HUES64 (cell line): ENCODE measurements around the gene CHTF18.

Experiments used
- H3K27ac ChIP-seq: 2 replicates; pipeline ENCODE4 v1.7.0; 2013; ENCODE audit warnings: low read depth, low read length, inconsistent platforms
- H3K27me3 ChIP-seq: 2 replicates; pipeline ENCODE4 v1.6.1; 2013; ENCODE audit warnings: mild to moderate bottlenecking, low read length; ENCODE audit not compliant: insufficient read depth
- H3K36me3 ChIP-seq: 2 replicates; pipeline ENCODE4 v1.6.1; 2013; ENCODE audit warnings: mild to moderate bottlenecking, low read length; ENCODE audit not compliant: insufficient read depth
- H3K4me1 ChIP-seq: 2 replicates; pipeline ENCODE4 v1.6.1; 2013; ENCODE audit warnings: mild to moderate bottlenecking, low read length, moderate library complexity; ENCODE audit not compliant: insufficient read depth
- H3K4me3 ChIP-seq: 2 replicates; pipeline ENCODE4 v1.5.1; 2013; ENCODE audit warnings: mild to moderate bottlenecking, low read length, moderate library complexity
- H3K9ac ChIP-seq: 2 replicates; pipeline ENCODE4 v1.6.1; 2013; ENCODE audit warnings: mild to moderate bottlenecking, low read depth, low read length
- H3K9me3 ChIP-seq: 2 replicates; pipeline ENCODE4 v1.6.1; 2013; ENCODE audit warnings: low read depth, low read length; ENCODE audit not compliant: insufficient read depth
- WGBS: fragments of 150-250, 120-280 bp; methylation state at CpG from one replicate; pipeline ENCODE4 v1.1.7; 2013; ENCODE audit warnings: missing lambda C conversion rate; 5-methylcytosine and 5-hydroxymethylcytosine counted together

The CHTF18 gene

DNA sequence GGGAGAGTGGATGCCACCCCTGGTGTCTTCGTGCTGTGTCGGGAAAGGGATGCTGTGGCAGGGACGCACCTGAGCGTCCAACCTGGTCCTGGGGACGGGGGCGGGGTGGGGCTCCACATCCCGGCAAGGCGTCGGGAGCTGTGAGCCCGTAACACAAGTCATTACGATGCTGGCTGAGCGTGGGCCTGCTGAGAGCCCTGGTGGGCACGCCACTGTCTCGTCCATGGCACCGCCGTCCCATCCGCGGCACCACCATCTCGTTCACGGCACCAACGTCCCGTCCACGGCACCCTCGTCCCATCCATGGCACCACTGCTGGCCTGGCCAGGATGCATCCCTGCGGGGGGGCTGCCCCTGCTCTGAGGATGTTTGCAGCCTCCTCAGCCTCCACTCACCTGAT, 36.2 kb downstream of the CHTF18 start:
- WGBS: 96% methylated on average over 25 of the region's 25 CpGs
- peaks cover 6% of the 10 kb centered on the region; the same call in 1 of the 2 replicates for H3K27me3 ChIP-seq
- no peak overlapping the region for H3K4me3 ChIP-seq
- no peaks in the 10 kb centered on the region for H3K9me3 ChIP-seq
- no peak overlapping the region for H3K9ac ChIP-seq
- no peaks in the 10 kb centered on the region for H3K36me3 ChIP-seq
- H3K4me1 ChIP-seq: no peaks in the 10 kb centered on the region
- H3K27ac ChIP-seq: no peak overlapping the region

DNA sequence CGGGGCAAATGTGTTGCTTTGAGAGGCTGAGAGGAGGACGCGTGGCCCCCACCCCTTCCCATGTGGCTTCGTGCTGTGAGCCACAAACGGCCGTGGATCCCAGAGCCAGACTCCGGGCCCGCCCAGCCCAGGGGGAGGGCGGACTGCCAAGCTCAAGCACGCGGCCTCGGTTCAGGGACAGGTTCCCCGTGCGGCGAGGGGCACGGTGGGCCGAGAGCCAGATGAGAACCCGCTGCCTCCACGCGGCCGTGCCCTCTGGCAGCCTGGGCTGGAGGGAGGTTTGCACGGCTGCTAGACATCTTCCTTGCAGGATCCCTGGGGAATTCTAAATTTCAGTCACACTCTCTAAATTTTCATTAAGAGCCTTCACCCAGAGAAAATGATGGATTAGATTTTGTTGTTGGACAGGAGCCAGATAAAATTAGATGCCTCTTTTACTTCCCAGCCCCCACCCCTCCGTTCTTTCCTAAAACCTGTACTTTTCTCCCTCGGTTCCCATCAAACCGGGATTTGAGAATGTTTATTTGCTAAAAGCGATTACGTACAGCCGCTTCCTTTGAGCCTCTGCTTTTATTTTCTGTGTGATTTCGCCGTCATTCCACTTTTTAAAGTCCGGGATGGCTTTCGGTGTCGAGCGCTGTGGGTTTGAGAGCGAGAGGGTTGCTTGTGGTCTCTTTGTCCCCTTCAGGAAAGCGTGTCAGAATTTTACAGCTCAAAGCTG, 37.1 kb downstream of the CHTF18 start:
- no peaks in the 10 kb centered on the region for H3K36me3 ChIP-seq
- no peaks in the 10 kb centered on the region for H3K4me1 ChIP-seq
- H3K9ac ChIP-seq: no peak overlapping the region
- H3K9me3 ChIP-seq: no peaks in the 10 kb centered on the region
- no peak overlapping the region for H3K4me3 ChIP-seq
- WGBS: 90% methylated on average over 36 of the region's 36 CpGs
- 0 out of 2 replicates have a peak, but pooled peaks cover 3% of the 10 kb centered on the region for H3K27me3 ChIP-seq
- H3K27ac ChIP-seq: no peak overlapping the region

GRCh38 chr16:827513-827912, 39.1 kb downstream of the CHTF18 start:
- H3K9ac ChIP-seq: no peak overlapping the region; the same call in 1 of the 2 replicates
- H3K9me3 ChIP-seq: no peaks in the 10 kb centered on the region
- 95% methylated on average over 24 of the region's 24 CpGs for WGBS
- H3K4me3 ChIP-seq: no peak overlapping the region
- no peaks in the 10 kb centered on the region for H3K27me3 ChIP-seq
- H3K36me3 ChIP-seq: no peaks in the 10 kb centered on the region
- no peaks in the 10 kb centered on the region for H3K4me1 ChIP-seq
- no peak overlapping the region for H3K27ac ChIP-seq

DNA sequence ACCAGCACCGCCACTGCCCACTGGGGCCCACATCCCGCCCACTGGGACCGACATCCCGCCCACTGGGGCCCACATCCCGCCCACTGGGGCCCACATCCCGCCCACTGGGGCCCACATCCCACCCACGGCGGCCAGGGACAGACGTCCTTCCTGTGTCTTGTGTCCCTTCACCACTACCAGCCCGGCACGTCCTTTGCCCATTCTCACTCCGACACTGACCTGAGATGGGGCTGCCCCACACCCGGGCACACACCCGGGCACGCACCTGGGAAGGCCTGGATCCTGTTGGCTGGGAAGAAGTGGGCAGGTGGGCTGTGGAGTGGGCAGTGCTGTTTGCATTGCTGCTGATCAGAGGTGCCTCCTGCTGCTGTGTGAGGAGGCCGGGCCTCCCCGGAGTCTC, 40.5 kb downstream of the CHTF18 start:
- no peak overlapping the region for H3K9ac ChIP-seq
- H3K4me1 ChIP-seq: no peaks in the 10 kb centered on the region
- H3K9me3 ChIP-seq: no peaks in the 10 kb centered on the region
- no peaks in the 10 kb centered on the region for H3K27me3 ChIP-seq
- no peak overlapping the region for H3K27ac ChIP-seq
- H3K4me3 ChIP-seq: no peak overlapping the region
- WGBS: 94% methylated on average over 17 of the region's 17 CpGs
- H3K36me3 ChIP-seq: no peaks in the 10 kb centered on the region

- Histone ChIP-seq H3K4me3 (no peak overlapping the region), H3K27ac (no peak overlapping the region), H3K27me3 (no peaks in the 10 kb centered on the region), H3K9me3 (no peaks in the 10 kb centered on the region), H3K9ac (no peak overlapping the region), H3K4me1 (no peaks in the 10 kb centered on the region), H3K36me3 (no peaks in the 10 kb centered on the region)
- 94% methylated on average over 43 of the region's 43 CpGs for WGBS
Observed at GRCh38 chr16:830107-830870, 41.9 kb downstream of the CHTF18 start.

GRCh38 chr16:830871-831570, 42.6 kb downstream of the CHTF18 start:
- H3K27me3 ChIP-seq: no peaks in the 10 kb centered on the region
- no peak overlapping the region for H3K27ac ChIP-seq
- no peaks in the 10 kb centered on the region for H3K36me3 ChIP-seq
- H3K9ac ChIP-seq: no peak overlapping the region
- WGBS: 89% methylated on average over 24 of the region's 24 CpGs
- H3K9me3 ChIP-seq: peaks cover 6% of the 10 kb centered on the region
- H3K4me3 ChIP-seq: no peak overlapping the region
- no peaks in the 10 kb centered on the region for H3K4me1 ChIP-seq

DNA sequence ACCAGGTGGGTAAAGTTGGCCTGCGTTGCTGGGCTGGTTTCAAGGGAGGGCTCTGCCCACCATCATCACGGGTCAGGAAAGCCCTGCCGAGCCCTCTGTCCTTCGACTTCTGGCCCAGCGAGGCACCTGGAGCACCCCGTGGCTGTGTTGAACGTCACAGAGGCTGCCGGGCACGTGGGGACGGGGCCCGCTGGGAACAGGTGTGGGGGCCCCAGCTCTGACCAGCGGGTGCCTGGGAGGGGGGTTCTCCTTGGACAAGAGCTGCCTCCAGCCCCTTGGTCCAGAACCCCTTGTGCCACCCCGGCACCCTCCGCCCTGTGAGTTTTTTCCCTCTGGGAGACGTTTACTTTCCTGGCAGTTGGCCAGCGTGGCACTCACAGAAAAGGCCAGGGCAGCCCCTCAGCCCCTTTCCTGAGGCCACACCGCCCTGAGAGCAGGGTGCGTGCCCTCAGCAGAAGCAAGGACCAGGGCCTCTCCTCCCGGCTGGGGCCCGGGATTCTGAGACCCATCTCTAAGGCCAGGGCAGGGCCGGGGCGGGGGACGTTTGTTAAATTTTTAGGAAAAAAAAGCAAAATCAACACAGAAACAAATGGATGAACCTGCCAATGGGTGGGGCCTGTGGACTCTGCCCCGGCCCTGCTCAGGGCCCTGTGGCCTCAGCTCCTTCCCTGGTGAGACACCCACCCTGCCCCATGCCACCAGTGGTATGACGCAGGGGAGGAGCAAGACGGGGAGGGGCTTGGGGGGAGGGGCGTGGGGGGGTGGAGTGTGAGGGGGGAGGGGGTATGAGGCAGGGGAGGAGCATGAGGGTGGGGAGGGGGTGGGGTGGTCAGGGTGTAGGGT, 43.4 kb downstream of the CHTF18 start:
- Histone ChIP-seq H3K36me3 (no peaks in the 10 kb centered on the region), H3K9me3 (peaks cover 11% of the 10 kb centered on the region), H3K9ac (no peak overlapping the region), H3K27me3 (no peaks in the 10 kb centered on the region), H3K4me3 (no peak overlapping the region), H3K27ac (no peak overlapping the region), H3K4me1 (no peaks in the 10 kb centered on the region)
- 94% methylated on average over 24 of the region's 27 CpGs for WGBS

- 92% methylated on average over 33 of the region's 35 CpGs for WGBS
- Histone ChIP-seq H3K9ac (no peak overlapping the region), H3K27ac (no peak overlapping the region), H3K27me3 (no peaks in the 10 kb centered on the region), H3K9me3 (peaks cover 15% of the 10 kb centered on the region), H3K4me3 (no peak overlapping the region), H3K36me3 (no peaks in the 10 kb centered on the region), H3K4me1 (no peaks in the 10 kb centered on the region)
Observed at GRCh38 chr16:832652-833336, 44.4 kb downstream of the CHTF18 start.

DNA sequence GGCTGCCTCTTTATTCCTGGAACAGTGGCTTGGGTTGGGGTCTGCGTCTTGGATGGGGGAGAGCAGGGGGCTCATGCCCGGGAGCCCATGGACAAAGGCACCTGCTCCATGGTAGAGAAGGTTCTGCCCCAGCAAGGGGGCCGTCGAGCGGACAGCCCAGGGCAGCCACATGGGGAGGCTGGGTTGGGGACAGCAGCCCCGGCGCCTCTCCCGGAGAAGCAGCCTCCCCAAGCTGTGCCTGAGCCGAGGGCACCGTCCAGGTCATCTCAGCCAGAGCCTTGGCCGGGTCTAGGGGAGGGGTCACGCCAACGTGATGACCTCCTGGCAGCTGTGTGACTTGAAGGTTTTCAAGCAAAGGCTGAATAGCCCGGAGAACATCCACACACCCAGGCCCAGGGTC, 45.0 kb downstream of the CHTF18 start:
- Histone ChIP-seq H3K27me3 (no peaks in the 10 kb centered on the region), H3K36me3 (no peaks in the 10 kb centered on the region), H3K9ac (no peak overlapping the region), H3K27ac (no peak overlapping the region), H3K4me1 (no peaks in the 10 kb centered on the region), H3K4me3 (no peak overlapping the region), H3K9me3 (peaks cover 15% of the 10 kb centered on the region)
- 88% methylated on average over 14 of the region's 14 CpGs for WGBS

GRCh38 chr16:835373-835772, 47.0 kb downstream of the CHTF18 start:
- H3K27ac ChIP-seq: no peak overlapping the region
- no peaks in the 10 kb centered on the region for H3K27me3 ChIP-seq
- H3K4me3 ChIP-seq: no peak overlapping the region
- no peaks in the 10 kb centered on the region for H3K4me1 ChIP-seq
- H3K9ac ChIP-seq: no peak overlapping the region
- no peaks in the 10 kb centered on the region for H3K36me3 ChIP-seq
- H3K9me3 ChIP-seq: peaks cover 15% of the 10 kb centered on the region
- WGBS: 94% methylated on average over 10 of the region's 10 CpGs
